GM19452 (cell line): Measurements from ENCODE around the gene IQGAP2.
"Not testable (repeated sequence)": the region's sequence is repeated elsewhere in the genome, so short reads cannot be mapped to it uniquely, and the experiment has no call there.

Experiments
- ATAC-seq: cut with Tn5 transposase; IDR thresholded peaks from one replicate; pipeline ENCODE4 v1.9.1; 2021; ENCODE audit not compliant: unreplicated experiment

Gene IQGAP2

GRCh38 chr5:76733049-76733417 is 329.9 kb downstream of the IQGAP2 start:
- ATAC-seq: peak; percentile 74

DNA sequence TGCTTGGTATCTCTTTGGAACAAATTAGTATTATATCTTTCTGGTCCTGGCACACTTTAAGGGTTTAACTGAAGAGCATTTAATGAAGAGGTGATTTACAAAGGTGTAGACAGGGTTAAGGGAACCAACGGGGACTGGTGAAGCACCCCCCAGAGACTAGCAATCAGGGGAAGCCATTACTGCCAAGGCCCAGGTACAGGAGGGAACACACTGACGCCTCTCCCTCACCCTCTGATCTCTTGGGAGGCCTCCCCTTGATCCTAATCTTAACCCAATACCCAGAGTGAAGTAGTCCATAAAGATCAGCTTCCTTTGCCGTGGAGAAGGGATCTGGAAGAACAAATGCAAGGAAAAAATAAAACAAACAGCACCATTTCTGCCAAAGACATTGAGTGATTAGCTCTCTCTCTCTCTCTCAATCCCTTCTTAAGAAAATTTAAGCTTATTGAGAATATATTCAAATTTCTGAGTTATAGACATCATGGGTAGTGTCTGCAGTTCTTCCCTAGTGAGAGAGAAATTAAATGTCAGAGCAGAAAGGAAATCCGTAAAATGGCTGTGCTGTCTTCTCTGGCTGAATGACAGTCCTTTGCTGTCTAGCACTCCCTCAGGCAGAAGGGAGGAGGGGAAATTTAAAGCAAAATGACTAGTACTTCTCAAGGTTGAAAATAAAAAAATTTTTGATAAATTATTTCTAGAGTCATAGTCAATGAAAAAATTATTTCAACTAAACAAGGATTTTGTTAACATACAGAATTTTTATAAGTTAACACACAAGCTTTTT is 332.9 kb downstream of the IQGAP2 start:
- no peak for ATAC-seq

DNA sequence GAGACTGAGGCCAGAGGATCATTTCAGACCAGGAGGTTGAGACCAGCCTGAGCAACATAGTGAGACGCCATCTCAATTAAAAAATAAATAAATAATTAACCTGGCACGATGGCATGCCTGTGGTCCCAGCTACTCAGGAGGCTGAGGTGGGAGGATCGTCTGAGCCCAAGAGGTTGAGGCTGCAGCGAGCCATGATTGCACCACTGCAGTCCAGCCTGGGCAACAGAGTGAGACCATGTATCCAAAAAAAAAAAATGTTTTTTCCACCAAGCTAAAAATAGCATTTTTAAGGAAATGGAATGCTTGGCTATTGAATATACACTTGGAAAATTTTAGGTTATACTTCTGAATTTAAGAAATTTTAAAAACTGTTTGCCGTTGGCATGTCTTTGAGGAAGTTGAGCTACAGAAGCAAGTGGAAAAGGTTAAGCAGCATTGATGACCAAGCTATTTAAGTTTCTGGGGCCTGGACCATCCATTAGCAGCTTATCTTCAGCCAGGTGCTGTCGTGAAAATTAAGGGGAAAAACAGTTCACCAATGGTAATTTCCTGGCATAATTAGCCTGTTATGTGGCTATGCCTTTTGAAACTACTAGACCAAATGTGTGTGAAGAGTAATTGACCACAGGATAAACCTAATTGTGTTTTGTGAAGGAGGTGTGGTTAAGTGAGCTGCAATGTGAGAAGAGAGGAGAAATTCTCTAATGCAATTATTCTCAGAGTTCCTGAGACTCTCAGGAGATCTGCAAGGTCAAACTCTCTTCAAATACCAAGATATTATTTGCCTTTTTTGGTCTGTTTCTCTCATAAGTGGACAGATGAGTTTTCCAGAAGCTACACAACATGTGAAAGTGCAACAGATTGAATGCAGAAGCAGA is 333.8 kb downstream of the IQGAP2 start:
- ATAC-seq: peak; percentile 31

GRCh38 chr5:76737846-76738245 is 334.8 kb downstream of the IQGAP2 start:
- ATAC-seq: no peak

DNA sequence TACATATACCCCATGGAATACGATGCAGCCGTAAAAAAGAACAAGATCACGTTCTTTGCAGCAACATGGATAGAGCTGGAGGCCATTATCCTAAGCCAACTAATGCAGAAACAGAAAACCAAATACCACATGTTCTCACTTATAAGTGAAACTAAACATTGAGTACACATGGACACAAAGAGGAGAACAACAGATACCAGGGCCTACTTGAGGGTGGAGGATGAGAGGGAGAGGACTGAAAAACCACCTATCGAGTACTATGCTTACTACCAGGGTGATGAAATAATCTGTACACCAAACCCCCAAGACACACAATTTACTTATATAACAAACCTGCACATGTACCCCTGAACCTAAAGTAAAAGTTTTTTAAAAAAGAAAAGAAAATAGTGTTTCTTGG is 338.4 kb downstream of the IQGAP2 start:
- not testable (repeated sequence) for ATAC-seq

- ATAC-seq: no peak
Observed at GRCh38 chr5:76742583-76742982, 339.5 kb downstream of the IQGAP2 start.

- no peak for ATAC-seq
Observed at GRCh38 chr5:76744632-76745031, 341.5 kb downstream of the IQGAP2 start.

GRCh38 chr5:76745670-76746069 is 342.6 kb downstream of the IQGAP2 start:
- no peak for ATAC-seq

DNA sequence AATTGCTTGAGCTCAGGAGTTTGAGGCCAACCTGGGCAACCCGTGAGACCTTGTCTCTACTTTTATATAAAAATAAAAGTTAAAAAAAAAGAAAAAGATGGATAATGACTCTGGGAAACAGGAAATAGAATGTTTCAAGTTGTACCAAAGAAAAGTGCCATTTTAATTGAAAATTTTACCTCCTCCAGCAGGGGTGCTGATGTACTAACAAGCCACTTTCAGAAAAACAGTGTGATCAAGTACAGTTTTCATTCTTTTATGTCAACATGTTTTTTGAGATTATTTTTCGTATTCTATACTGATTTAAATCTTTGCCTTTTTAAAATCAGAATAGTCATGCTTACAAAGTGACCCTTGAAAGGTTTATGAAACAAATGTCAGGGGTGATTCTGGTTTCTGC is 343.6 kb downstream of the IQGAP2 start:
- no peak for ATAC-seq

DNA sequence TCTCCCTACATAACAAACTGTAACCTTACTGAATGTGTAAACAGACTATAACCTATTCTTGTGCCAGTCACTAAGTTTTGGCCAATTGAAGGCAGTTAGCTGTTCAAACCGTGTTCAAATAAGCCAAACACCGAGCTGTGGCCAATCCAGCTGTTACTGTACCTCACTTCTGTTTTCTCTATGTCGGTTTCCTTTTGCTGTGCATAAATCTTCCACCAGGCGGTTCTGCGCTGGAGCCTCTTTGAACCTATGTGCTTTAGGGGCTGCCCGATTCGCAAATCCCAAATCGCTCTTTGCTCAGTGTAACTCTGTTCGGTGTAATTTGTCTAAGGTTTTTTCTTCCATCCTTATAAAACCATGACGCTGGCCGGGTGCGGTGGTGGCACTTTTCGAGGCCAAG is 344.6 kb downstream of the IQGAP2 start:
- no peak for ATAC-seq

- ATAC-seq: no peak
Observed at GRCh38 chr5:76751291-76751690, 348.2 kb downstream of the IQGAP2 start.

DNA sequence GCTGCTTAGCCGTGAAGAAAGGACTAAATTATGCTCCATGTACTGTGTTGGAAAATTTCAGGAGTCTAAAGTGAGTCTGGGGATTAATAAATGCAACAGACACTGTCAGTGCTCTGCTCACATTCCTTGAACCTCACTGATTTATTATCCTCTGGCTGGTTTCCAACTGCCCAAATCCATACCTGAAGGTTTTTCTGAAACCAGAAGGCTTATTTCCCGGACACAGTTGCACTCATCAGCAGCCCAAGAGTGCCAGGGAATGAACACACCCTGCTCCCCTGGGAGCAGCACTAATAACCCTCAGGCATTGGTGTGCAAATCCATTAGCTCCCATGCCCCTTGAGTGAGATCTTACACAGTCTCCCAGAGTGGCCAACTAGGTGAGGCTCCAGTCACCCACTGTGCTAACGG is 351.6 kb downstream of the IQGAP2 start:
- ATAC-seq: no peak

DNA sequence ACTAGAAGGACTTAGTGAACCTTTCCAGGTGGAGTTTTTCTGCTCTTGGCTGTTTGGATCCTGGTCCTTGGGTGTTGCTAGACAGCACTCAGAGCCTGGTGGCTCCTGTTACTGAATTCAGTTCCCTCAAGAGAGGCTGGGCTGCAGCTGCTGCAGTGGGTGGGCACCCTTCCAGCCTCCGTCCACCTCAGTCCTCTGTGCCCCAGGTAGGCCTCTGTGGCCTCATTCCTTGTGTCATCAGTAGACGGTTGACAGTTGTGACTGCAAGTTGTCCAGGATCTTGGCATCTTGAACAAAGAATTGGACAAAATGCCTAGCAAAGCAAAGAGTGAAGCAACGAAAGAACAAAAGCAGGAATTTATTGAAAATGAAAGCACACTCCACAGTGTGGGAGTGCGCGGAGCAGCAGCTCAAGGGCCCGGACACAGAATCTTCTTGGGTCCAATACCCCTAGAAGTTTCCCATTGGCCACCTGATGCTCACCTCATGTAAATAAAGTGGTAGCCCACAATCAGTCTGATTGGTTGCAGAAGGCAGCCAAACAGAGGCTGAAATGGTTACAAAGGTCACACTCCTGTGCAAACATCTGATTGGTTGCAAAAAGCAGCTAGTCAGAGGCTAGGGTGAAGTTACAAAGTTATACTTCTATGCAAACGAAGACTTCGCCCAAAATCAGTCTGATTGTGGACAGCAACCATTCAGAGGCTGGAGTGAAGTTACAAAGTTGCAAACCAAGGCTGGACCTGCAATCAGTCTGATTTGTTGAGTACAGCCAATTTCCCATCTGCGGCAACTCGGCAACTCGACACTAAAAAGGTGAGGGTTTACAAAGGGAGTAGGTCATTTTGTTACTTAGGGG is 352.9 kb downstream of the IQGAP2 start:
- ATAC-seq: no peak

DNA sequence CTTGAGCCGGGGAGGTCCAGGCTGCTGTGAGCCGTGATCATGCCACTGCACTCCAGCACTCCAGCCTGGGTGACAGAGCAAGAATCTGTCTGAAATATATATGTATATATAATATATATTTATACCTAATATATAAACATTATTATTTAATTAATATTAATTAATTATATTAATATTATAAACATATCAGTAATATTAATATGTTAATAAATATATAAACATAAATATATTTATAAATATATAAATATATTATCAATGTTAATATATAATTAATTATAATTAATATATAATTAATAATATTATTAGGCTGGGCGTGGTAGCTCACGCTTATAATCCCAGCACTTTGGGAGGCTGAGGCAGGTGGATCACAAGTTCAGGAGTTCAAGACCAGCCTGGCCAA is 354.0 kb downstream of the IQGAP2 start:
- ATAC-seq: no peak
